Measurements from ENCODE around the gene PHLDB1.

DNA sequence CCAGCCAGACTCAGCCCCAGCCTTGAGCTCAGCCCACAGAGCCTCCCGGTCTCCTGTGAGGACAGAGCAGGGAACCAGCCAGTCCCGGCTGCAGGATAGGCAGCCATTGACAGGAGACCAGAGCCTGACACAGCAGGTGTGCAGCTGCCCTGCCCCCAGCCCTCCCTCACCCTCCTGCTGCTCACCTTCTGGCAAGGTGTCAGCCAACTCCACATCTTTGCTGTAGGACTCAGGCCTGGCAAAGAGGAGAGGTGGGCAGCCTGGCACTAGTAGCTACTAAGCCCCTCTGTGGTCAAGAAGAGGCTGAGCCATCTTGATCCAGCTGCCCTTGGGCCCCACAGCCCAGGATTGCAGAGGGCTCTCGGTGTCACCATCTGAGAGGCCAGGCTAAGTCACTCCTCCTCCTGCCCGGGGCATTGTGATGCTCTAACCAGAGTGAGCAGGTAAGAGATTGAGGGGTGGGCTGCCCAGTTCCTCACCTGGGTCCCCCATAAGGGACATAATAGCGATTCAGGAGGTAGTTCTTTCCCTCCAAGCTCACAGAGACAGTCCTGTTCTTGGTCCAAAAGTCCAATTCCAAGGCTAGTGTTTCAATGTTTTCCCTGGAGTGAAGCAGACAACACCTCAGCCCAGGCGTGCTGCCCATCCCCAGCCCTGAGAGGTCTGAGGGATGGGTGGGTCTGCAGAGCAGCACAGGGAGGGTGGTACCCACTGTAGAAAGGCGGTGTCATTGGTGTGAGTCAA is 53.4 kb downstream of the PHLDB1 start:
- TF ChIP-seq, protein P1, sequence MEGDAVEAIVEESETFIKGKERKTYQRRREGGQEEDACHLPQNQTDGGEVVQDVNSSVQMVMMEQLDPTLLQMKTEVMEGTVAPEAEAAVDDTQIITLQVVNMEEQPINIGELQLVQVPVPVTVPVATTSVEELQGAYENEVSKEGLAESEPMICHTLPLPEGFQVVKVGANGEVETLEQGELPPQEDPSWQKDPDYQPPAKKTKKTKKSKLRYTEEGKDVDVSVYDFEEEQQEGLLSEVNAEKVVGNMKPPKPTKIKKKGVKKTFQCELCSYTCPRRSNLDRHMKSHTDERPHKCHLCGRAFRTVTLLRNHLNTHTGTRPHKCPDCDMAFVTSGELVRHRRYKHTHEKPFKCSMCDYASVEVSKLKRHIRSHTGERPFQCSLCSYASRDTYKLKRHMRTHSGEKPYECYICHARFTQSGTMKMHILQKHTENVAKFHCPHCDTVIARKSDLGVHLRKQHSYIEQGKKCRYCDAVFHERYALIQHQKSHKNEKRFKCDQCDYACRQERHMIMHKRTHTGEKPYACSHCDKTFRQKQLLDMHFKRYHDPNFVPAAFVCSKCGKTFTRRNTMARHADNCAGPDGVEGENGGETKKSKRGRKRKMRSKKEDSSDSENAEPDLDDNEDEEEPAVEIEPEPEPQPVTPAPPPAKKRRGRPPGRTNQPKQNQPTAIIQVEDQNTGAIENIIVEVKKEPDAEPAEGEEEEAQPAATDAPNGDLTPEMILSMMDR (IDR thresholded peaks at IDR 0.05; ENCODE audit: borderline replicate concordance, extremely low read depth, low read length, poor library complexity, severe bottlenecking): no peak
- TF ChIP-seq EZH2 (IDR thresholded peaks at IDR 0.05; ENCODE audit: borderline replicate concordance, low read depth, low read length, severe bottlenecking): no peak

All from DND-41 (cell line).